DND-41 (cell line): ENCODE measurements around the gene ABHD17A.
A peak's percentile ranks its signal among the peaks of the same experiment; 100 is the strongest.

Experiments used
- ATAC-seq: fragments of 200-7000 bp; cut with Tn5 transposase; 3 replicates; pipeline ENCODE4 v1.9.1; 2021; ENCODE audit warnings: low read depth; ENCODE audit not compliant: insufficient read depth
- DNase-seq: peaks from one replicate; pipeline ENCODE4 v3.0.0-alpha.2; 2020
- H2AFZ ChIP-seq: 2 replicates; pipeline ENCODE4 v1.6.0; 2012; ENCODE audit warnings: low read depth, low read length
- H3K27ac ChIP-seq: 2 replicates; pipeline ENCODE4 v1.5.1; 2012; ENCODE audit warnings: low read length, inconsistent platforms
- H3K27me3 ChIP-seq: fragments of 200-600 bp; sonication (generic); 2 replicates; pipeline ENCODE4 v1.6.0; 2012; ENCODE audit warnings: low read length, mild to moderate bottlenecking, inconsistent platforms; ENCODE audit not compliant: insufficient read depth, poor library complexity
- H3K36me3 ChIP-seq: 2 replicates; pipeline ENCODE4 v1.5.1; 2012; ENCODE audit warnings: low read length, inconsistent platforms; ENCODE audit not compliant: insufficient read depth
- H3K4me1 ChIP-seq: 2 replicates; pipeline ENCODE4 v1.5.1; 2012; ENCODE audit warnings: mild to moderate bottlenecking, low read length; ENCODE audit not compliant: insufficient read depth
- H3K4me2 ChIP-seq: 2 replicates; pipeline ENCODE4 v1.6.0; 2012; ENCODE audit warnings: mild to moderate bottlenecking, moderate library complexity, low read length, inconsistent platforms; ENCODE audit not compliant: insufficient read depth
- H3K4me3 ChIP-seq, 2 experiments: fragments of 200-600 bp in 1 of 2; shearing (Covaris generic) in 1 of 2; 2 replicates each; pipeline ENCODE4 v1.5.1; 2012 to 2016; ENCODE audit warnings: inconsistent platforms in 2 of 2, low read length in 2 of 2, mild to moderate bottlenecking in 2 of 2, low read depth in 1 of 2, moderate library complexity in 1 of 2
- H3K79me2 ChIP-seq: 2 replicates; pipeline ENCODE4 v1.6.0; 2012; ENCODE audit warnings: low read length, inconsistent platforms; ENCODE audit not compliant: insufficient read depth
- H3K9ac ChIP-seq: 2 replicates; pipeline ENCODE4 v1.6.0; 2012; ENCODE audit warnings: low read depth, mild to moderate bottlenecking, inconsistent platforms, low read length, moderate library complexity
- H3K9me3 ChIP-seq: 2 replicates; pipeline ENCODE4 v1.5.1; 2012; ENCODE audit warnings: low read length, moderate library complexity, mild to moderate bottlenecking, inconsistent platforms; ENCODE audit not compliant: insufficient read depth, severe bottlenecking
- H4K20me1 ChIP-seq: 2 replicates; pipeline ENCODE4 v1.6.0; 2012; ENCODE audit warnings: low read length; ENCODE audit not compliant: insufficient read depth
- CTCF ChIP-seq: IDR thresholded peaks from 2 replicates; pipeline ENCODE4 v1.5.1; 2012; ENCODE audit warnings: borderline replicate concordance, low read length, moderate library complexity, mild to moderate bottlenecking; ENCODE audit not compliant: poor library complexity, severe bottlenecking; ENCODE audit errors: extremely low read depth
- EZH2 ChIP-seq: IDR thresholded peaks from 3 replicates; pipeline ENCODE4 v1.6.1; 2012; ENCODE audit warnings: borderline replicate concordance, low read depth, mild to moderate bottlenecking, moderate library complexity, low read length, inconsistent platforms; ENCODE audit not compliant: severe bottlenecking

The ABHD17A gene

GRCh38 chr19:1846517-1847204, 38.6 kb downstream of the ABHD17A start:
- Histone ChIP-seq H3K79me2 (peaks cover 79% of the 10 kb centered on the region), H4K20me1 (peaks cover 71% of the 10 kb centered on the region), H3K9ac (peak overlapping the region; percentile 97), H3K4me3 (peak overlapping the region; percentile 99 to 100; a peak in 3 of 4 replicates), H3K36me3 (peaks cover 43% of the 10 kb centered on the region), H3K27ac (no peak overlapping the region), H3K27me3 (no peaks in the 10 kb centered on the region), H3K4me1 (peaks cover 47% of the 10 kb centered on the region), H2AFZ (no peak overlapping the region), H3K4me2 (peak overlapping the region; percentile 99), H3K9me3 (no peaks in the 10 kb centered on the region)
- ATAC-seq (no peak), DNase-seq (no peak)
- no peak for TF ChIP-seq EZH2
- TF ChIP-seq CTCF: no peak

GRCh38 chr19:1845642-1846041, 39.7 kb downstream of the ABHD17A start:
- Histone ChIP-seq H3K27ac (no peak overlapping the region), H3K9me3 (no peaks in the 10 kb centered on the region), H3K4me2 (peak overlapping the region; percentile 99), H2AFZ (no peak overlapping the region), H3K9ac (peak overlapping the region; percentile 97), H4K20me1 (peaks cover 73% of the 10 kb centered on the region), H3K36me3 (peaks cover 45% of the 10 kb centered on the region), H3K79me2 (peaks cover 86% of the 10 kb centered on the region), H3K4me1 (peaks cover 44% of the 10 kb centered on the region), H3K27me3 (no peaks in the 10 kb centered on the region), H3K4me3 (peak overlapping the region in 1 of 2 experiments; percentile 100; a peak in 1 of 4 replicates)
- DNase-seq (no peak), ATAC-seq (no peak)
- no peak for TF ChIP-seq EZH2
- no peak for TF ChIP-seq CTCF

GRCh38 chr19:1845125-1845515, 40.2 kb downstream of the ABHD17A start:
- no peak overlapping the region for H3K4me3 ChIP-seq
- H3K36me3 ChIP-seq: peaks cover 46% of the 10 kb centered on the region
- H4K20me1 ChIP-seq: peaks cover 78% of the 10 kb centered on the region
- H3K4me2 ChIP-seq: peak overlapping the region; percentile 99; the same call in 1 of the 2 replicates
- no peak overlapping the region; the same call in 1 of the 2 replicates for H3K9ac ChIP-seq
- H3K4me1 ChIP-seq: peaks cover 44% of the 10 kb centered on the region
- H3K79me2 ChIP-seq: peaks cover 91% of the 10 kb centered on the region
- no peaks in the 10 kb centered on the region for H3K9me3 ChIP-seq
- H2AFZ ChIP-seq: no peak overlapping the region
- TF ChIP-seq EZH2 (no peak), CTCF (no peak)
- H3K27me3 ChIP-seq: no peaks in the 10 kb centered on the region
- H3K27ac ChIP-seq: no peak overlapping the region
- no peak for DNase-seq
- ATAC-seq: no peak
